ENCODE data around the gene SMAD4. TPM values are rescaled to one million over a fixed set of nuclear protein-coding genes. Genes with fewer than 3 reads are reported as not detected.
"Not testable (repeated sequence)": the region's sequence is repeated elsewhere in the genome, so short reads cannot be mapped to it uniquely, and the experiment has no call there.

Gene SMAD4
- total and polyA plus RNA-seq, 2 of the 13 experiments (the other 11 are each of a cell fraction or from before 2014, with no cell fraction given), result 70.2 to 72.0 TPM

DNA sequence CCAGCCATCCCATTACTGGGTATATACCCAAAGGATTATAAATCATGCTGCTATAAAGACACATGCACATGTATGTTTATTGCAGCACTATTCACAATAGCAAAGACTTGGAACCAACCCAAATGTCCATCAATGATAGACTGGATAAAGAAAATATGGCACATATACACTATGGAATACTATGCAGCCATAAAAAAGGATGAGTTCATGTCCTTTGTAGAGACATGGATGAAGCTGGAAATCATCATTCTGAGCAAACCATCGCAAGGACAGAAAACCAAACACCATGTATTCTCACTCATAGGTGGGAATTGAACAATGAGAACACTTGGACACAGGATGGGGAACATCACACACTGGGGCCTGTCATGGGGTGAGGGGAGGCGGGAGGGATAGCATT, 26.8 kb upstream of the SMAD4 start:
- H3K9me3 ChIP-seq (ENCODE audit: low read length); H3K4me3 ChIP-seq (replicated peaks in 1 of 3; ENCODE audit: insufficient read depth in 1 of 3, low read depth in 2 of 3, low read length in 3 of 3); H2AFZ ChIP-seq (ENCODE audit: low read length); H3K9ac ChIP-seq (ENCODE audit: insufficient read depth, low read depth, low read length); ATAC-seq; H3K4me2 ChIP-seq (ENCODE audit: low read depth, low read length); in situ Hi-C loops (cut with HindIII; ENCODE audit: extremely low pct_ligation_motif_present, low pct_unique_long_range_greater_than_20kb); POLR2A ChIA-PET; H3K27me3 ChIP-seq (ENCODE audit: control insufficient read depth in 1 of 2, insufficient read depth in 2 of 2, low read length in 2 of 2); intact Hi-C loops (cut with micrococcal nuclease; ENCODE audit: unreplicated experiment); BruUV-seq (replicated peaks); CTCF ChIA-PET (ENCODE audit: low intra/inter-chr PET ratio, low total read pairs); FAIRE-seq; H4K20me1 ChIP-seq (ENCODE audit: insufficient read depth, low read length); H3K27ac ChIP-seq (ENCODE audit: extremely low read length, insufficient read depth, low read length); H3K36me3 ChIP-seq (replicated peaks in 1 of 2; ENCODE audit: control insufficient read depth in 1 of 2, insufficient read depth in 2 of 2, low read length in 2 of 2); DNase-seq (ENCODE audit: low spot score); H3K79me2 ChIP-seq (ENCODE audit: insufficient read depth, low read length): not testable (repeated sequence)
- H3K4me1 ChIP-seq (ENCODE audit: insufficient read depth, low read length), result peaks cover 26% of the 10 kb centered on the region
- 8% methylated on average over 2 of the region's 2 CpGs for WGBS (ENCODE audit: low lambda C conversion rate)

- no peaks in the 10 kb centered on the region for H3K79me2 ChIP-seq (ENCODE audit: insufficient read depth, low read length)
- ATAC-seq, result peak; percentile 54
- in situ Hi-C loops (cut with HindIII; ENCODE audit: extremely low pct_ligation_motif_present, low pct_unique_long_range_greater_than_20kb), result no loop called here
- 0 out of 5 replicates have a peak, but pooled peaks cover 0 to 1% of the 10 kb centered on the region in 2 experiments for H3K27me3 ChIP-seq (ENCODE audit: control insufficient read depth in 1 of 2, insufficient read depth in 2 of 2, low read length in 2 of 2)
- no peak overlapping the region for H2AFZ ChIP-seq (ENCODE audit: low read length)
- no peak for DNase-seq (ENCODE audit: low spot score)
- FAIRE-seq, result peak; percentile 15
- CTCF ChIA-PET (ENCODE audit: low intra/inter-chr PET ratio, low total read pairs), result no interaction called here
- no peak overlapping the region for H3K27ac ChIP-seq (ENCODE audit: extremely low read length, insufficient read depth, low read length)
- no peaks in the 10 kb centered on the region for H4K20me1 ChIP-seq (ENCODE audit: insufficient read depth, low read length)
- H3K4me1 ChIP-seq (ENCODE audit: insufficient read depth, low read length), result peaks cover 31% of the 10 kb centered on the region
- BruUV-seq (replicated peaks), result no TSS peak
- H3K9me3 ChIP-seq (ENCODE audit: low read length), result no peaks in the 10 kb centered on the region
- POLR2A ChIA-PET, result interaction anchor here (0.6 to 1.3 kb wide), 2 partner anchors 10 to 24 kb away, joined by 5 to 6 read pairs; partner anchors contain the start of gene SMAD4
- no peak for TF ChIP-seq ZKSCAN1 (IDR thresholded peaks at IDR 0.05; ENCODE audit: low read length)
- no peak overlapping the region for H3K4me2 ChIP-seq (ENCODE audit: low read depth, low read length)
- no peak overlapping the region for H3K9ac ChIP-seq (ENCODE audit: insufficient read depth, low read depth, low read length)
- intact Hi-C loops (cut with micrococcal nuclease; ENCODE audit: unreplicated experiment), result no loop called here
- no peaks in the 10 kb centered on the region for H3K36me3 ChIP-seq (replicated peaks in 1 of 2; ENCODE audit: control insufficient read depth in 1 of 2, insufficient read depth in 2 of 2, low read length in 2 of 2)
- WGBS (ENCODE audit: low lambda C conversion rate), result 73% methylated on average over 5 of the region's 5 CpGs
- no peak overlapping the region for H3K4me3 ChIP-seq (replicated peaks in 1 of 3; ENCODE audit: insufficient read depth in 1 of 3, low read depth in 2 of 3, low read length in 3 of 3)
Measured at GRCh38 chr18:51006061-51006818, 23.8 kb upstream of the SMAD4 start.
